Measurements from ENCODE around the gene PFDN2.
"Not testable (repeated sequence)": the region's sequence is repeated elsewhere in the genome, so short reads cannot be mapped to it uniquely, and the experiment has no call there.

Gene PFDN2

GRCh38 chr1:161139766-161140165, 21.9 kb upstream of the PFDN2 start:
- no peak for DNase-seq (ENCODE audit: low read depth in 2 of 3, low spot score in 2 of 3)

- DNase-seq (ENCODE audit: low read depth in 2 of 3, low spot score in 2 of 3) = no peak
These were observed 20.6 kb upstream of the PFDN2 start for GRCh38 chr1:161138431-161138830.

GRCh38 chr1:161137881-161138280, 20.0 kb upstream of the PFDN2 start:
- no peak for DNase-seq (ENCODE audit: low read depth in 2 of 3, low spot score in 2 of 3)

GRCh38 chr1:161133220-161133740, 15.4 kb upstream of the PFDN2 start:
- DNase-seq (ENCODE audit: low read depth in 2 of 3, low spot score in 2 of 3) = no peak

- peak; percentile 68 to 79 (median 69) for DNase-seq (ENCODE audit: low read depth in 2 of 3, low spot score in 2 of 3)
These were observed 14.8 kb upstream of the PFDN2 start, which contains the start of gene DEDD for GRCh38 chr1:161132410-161133219. Gene DEDD (minus strand): TSS chr1:161132667. CDS start chr1:161124462, 8,205 bp downstream.

GRCh38 chr1:161131523-161132409, 13.9 kb upstream of the PFDN2 start:
- DNase-seq (ENCODE audit: low read depth in 2 of 3, low spot score in 2 of 3) = no peak

GRCh38 chr1:161130266-161130665, 12.4 kb upstream of the PFDN2 start:
- no peak for DNase-seq (ENCODE audit: low read depth in 2 of 3, low spot score in 2 of 3)

GRCh38 chr1:161128591-161129420, 11.0 kb upstream of the PFDN2 start:
- no peak for DNase-seq (ENCODE audit: low read depth in 2 of 3, low spot score in 2 of 3)

- DNase-seq (ENCODE audit: low read depth in 2 of 3, low spot score in 2 of 3) = no peak
These were observed 9.8 kb upstream of the PFDN2 start for GRCh38 chr1:161127649-161128048.

GRCh38 chr1:161122967-161123366, 5.1 kb upstream of the PFDN2 start:
- DNase-seq (ENCODE audit: low read depth in 2 of 3, low spot score in 2 of 3) = no peak

GRCh38 chr1:161121834-161122233, 4.0 kb upstream of the PFDN2 start:
- DNase-seq (ENCODE audit: low read depth in 2 of 3, low spot score in 2 of 3) = no peak

- DNase-seq (ENCODE audit: low read depth in 2 of 3, low spot score in 2 of 3) = no peak
These were observed 3.3 kb upstream of the PFDN2 start for GRCh38 chr1:161121042-161121650.

GRCh38 chr1:161119092-161119903, 1.5 kb upstream of the PFDN2 start:
- DNase-seq (ENCODE audit: low read depth in 2 of 3, low spot score in 2 of 3) = no peak

- DNase-seq (ENCODE audit: low read depth in 2 of 3, low spot score in 2 of 3) = not testable (repeated sequence)
These were observed 1.9 kb downstream of the PFDN2 start for GRCh38 chr1:161115961-161116360.

- no peak for DNase-seq (ENCODE audit: low read depth in 2 of 3, low spot score in 2 of 3)
These were observed 2.6 kb downstream of the PFDN2 start for GRCh38 chr1:161115132-161115711.

GRCh38 chr1:161114556-161114955, 3.3 kb downstream of the PFDN2 start:
- DNase-seq (ENCODE audit: low read depth in 2 of 3, low spot score in 2 of 3) = no peak

- no peak for DNase-seq (ENCODE audit: low read depth in 2 of 3, low spot score in 2 of 3)
These were observed 3.9 kb downstream of the PFDN2 start for GRCh38 chr1:161113915-161114314.

- DNase-seq (ENCODE audit: low read depth in 2 of 3, low spot score in 2 of 3) = no peak
These were observed 6.3 kb downstream of the PFDN2 start for GRCh38 chr1:161111527-161111926.

- no peak for DNase-seq (ENCODE audit: low read depth in 2 of 3, low spot score in 2 of 3)
These were observed 6.7 kb downstream of the PFDN2 start for GRCh38 chr1:161111117-161111516.
